Activated CD8-positive, alpha-beta memory T cell treated with anti-CD3 and anti-CD28 coated beads for 4 hours (primary cell): ENCODE results near the gene RAD50.

Experiments
- DNase-seq, 2 donors: peaks; one replicate each; pipeline ENCODE4 v3.0.0-alpha.2; 2020; ENCODE audit warnings: low read depth in 2 of 2

Gene RAD50

GRCh38 chr5:132661231-132662003 is 104.6 kb downstream of the RAD50 start:
- no peak for DNase-seq

- DNase-seq: no peak
Measured at GRCh38 chr5:132662004-132662401, 105.2 kb downstream of the RAD50 start.

- no peak for DNase-seq
Measured at GRCh38 chr5:132662925-132663770, 106.4 kb downstream of the RAD50 start.

GRCh38 chr5:132663771-132664695 is 107.3 kb downstream of the RAD50 start:
- no peak for DNase-seq

- DNase-seq: no peak
Measured at GRCh38 chr5:132664696-132665209, 108.0 kb downstream of the RAD50 start.

GRCh38 chr5:132665574-132666080 is 108.8 kb downstream of the RAD50 start:
- DNase-seq: no peak

GRCh38 chr5:132666310-132667123 is 109.7 kb downstream of the RAD50 start:
- no peak for DNase-seq

- no peak for DNase-seq
Measured at GRCh38 chr5:132667309-132667708, 110.5 kb downstream of the RAD50 start.

GRCh38 chr5:132667761-132668705 is 111.3 kb downstream of the RAD50 start:
- DNase-seq: no peak

GRCh38 chr5:132668706-132669454 is 112.1 kb downstream of the RAD50 start:
- DNase-seq: no peak

GRCh38 chr5:132669455-132669820 is 112.7 kb downstream of the RAD50 start:
- DNase-seq: no peak

GRCh38 chr5:132669966-132670882 is 113.4 kb downstream of the RAD50 start:
- DNase-seq: no peak

- DNase-seq: no peak
Measured at GRCh38 chr5:132671000-132671399, 114.2 kb downstream of the RAD50 start.

- no peak for DNase-seq
Measured at GRCh38 chr5:132673488-132673887, 116.7 kb downstream of the RAD50 start.

- no peak for DNase-seq
Measured at GRCh38 chr5:132673939-132674630, 117.3 kb downstream of the RAD50 start, which contains the start of gene IL4. Gene IL4 (plus strand): TSS chr5:132673989. CDS start chr5:132674051, 62 bp downstream.

GRCh38 chr5:132674671-132675506 is 118.1 kb downstream of the RAD50 start:
- DNase-seq: no peak
